Panc1 (cell line): Measurements from ENCODE around the gene ASB1. TPM values are rescaled to one million over a fixed set of nuclear protein-coding genes. Genes with fewer than 3 reads are reported as not detected.

Experiments used
- ATAC-seq: fragments of 200-7000 bp; cut with Tn5 transposase; 2 replicates; pipeline ENCODE4 v1.9.1; 2020; ENCODE audit warnings: mild to moderate bottlenecking, moderate library complexity
- BruUV-seq: library from RNA; stranded (reverse); fragments of 400-500 nt; replicated peaks from 2 replicates; lab custom pipeline; 2021; lab: Mats Ljungman, UMichigan
- CTCF ChIA-PET: fragments of 300-600 bp; sonication (Branson Sonifier 250); formaldehyde crosslinking; loops from one replicate; lab custom pipeline; 2022; ENCODE audit warnings: antibody characterized with exemption; lab: Charles Lee
- POLR2A ChIA-PET: fragments of 300-600 bp; sonication (Branson Sonifier 250); formaldehyde crosslinking; loops from one replicate; lab custom pipeline; 2022; ENCODE audit warnings: antibody characterized with exemption; lab: Charles Lee
- DNase-seq: peaks from one replicate; pipeline ENCODE4 v3.0.0-alpha.2; 2010; ENCODE audit warnings: low read depth, low spot score
- H3K27ac ChIP-seq: 2 replicates; pipeline ENCODE4 v1.5.1; 2011; ENCODE audit warnings: mild to moderate bottlenecking, low read length, inconsistent platforms
- H3K27me3 ChIP-seq: fragments of 200-500 bp; sonication (Bioruptor generic); 2 replicates; pipeline ENCODE4 v1.6.0; 2014; ENCODE audit warnings: low read length, inconsistent platforms; ENCODE audit not compliant: control insufficient read depth, insufficient read depth
- H3K36me3 ChIP-seq: fragments of 200-500 bp; sonication (Bioruptor generic); 2 replicates; pipeline ENCODE4 v1.5.1; 2014; ENCODE audit warnings: inconsistent platforms, mild to moderate bottlenecking, low read length, moderate library complexity; ENCODE audit not compliant: control insufficient read depth, insufficient read depth
- H3K4me1 ChIP-seq: 2 replicates; pipeline ENCODE4 v1.5.1; 2011; ENCODE audit warnings: inconsistent platforms, mild to moderate bottlenecking, low read length, moderate library complexity; ENCODE audit not compliant: control insufficient read depth, insufficient read depth
- H3K4me3 ChIP-seq, 2 experiments: 2 replicates each; pipeline ENCODE4 v1.5.1; 2011 to 2012; ENCODE audit warnings: low read depth in 2 of 2, low read length in 2 of 2, mild to moderate bottlenecking in 2 of 2, inconsistent platforms in 1 of 2, moderate library complexity in 1 of 2
- H3K9me3 ChIP-seq: fragments of 200-500 bp; sonication (Bioruptor generic); 2 replicates; pipeline ENCODE4 v1.5.1; 2014; ENCODE audit warnings: low read depth, mild to moderate bottlenecking, inconsistent platforms, low read length, moderate library complexity; ENCODE audit not compliant: control insufficient read depth, insufficient read depth
- CTCF ChIP-seq: fragments of 450-650 bp; IDR thresholded peaks from 2 replicates; pipeline ENCODE4 v1.5.1; 2017; ENCODE audit warnings: mild to moderate bottlenecking
- POLR2AphosphoS5 ChIP-seq: IDR thresholded peaks from 2 replicates; pipeline ENCODE4 v1.6.1; 2012; ENCODE audit warnings: mild to moderate bottlenecking, low read depth, low read length, moderate library complexity
- REST ChIP-seq, 2 experiments: IDR thresholded peaks; 2 replicates each; pipeline ENCODE4 v1.6.1; 2011 to 2012; ENCODE audit warnings: low read depth in 2 of 2, control low read depth in 1 of 2, low read length in 1 of 2, mild to moderate bottlenecking in 1 of 2, moderate library complexity in 1 of 2; ENCODE audit not compliant: insufficient read depth in 1 of 2
- SIN3A ChIP-seq: IDR thresholded peaks from 2 replicates; pipeline ENCODE4 v1.6.1; 2012; ENCODE audit warnings: low read depth, mild to moderate bottlenecking, low read length, moderate library complexity, borderline replicate concordance; ENCODE audit not compliant: insufficient read depth
- TCF7L2 ChIP-seq: IDR thresholded peaks from 2 replicates; pipeline ENCODE4 v1.6.1; 2011; ENCODE audit warnings: mild to moderate bottlenecking, low read depth, low read length, inconsistent platforms
- in situ Hi-C: cut with HindIII; loops from 2 replicates; pipeline ENCODE4 v1.10.0; 2016; ENCODE audit warnings: low sequenced_read_pairs, low pct_unique_long_range_greater_than_20kb
- intact Hi-C: fragments of 100-400 bp; cut with micrococcal nuclease; formaldehyde crosslinking; loops from one replicate; pipeline ENCODE4 v1.10.0; 2022; ENCODE audit not compliant: unreplicated experiment
- total RNA-seq: library from RNA; stranded (reverse); gene quantifications from one replicate; pipeline ENCODE4 v1.2.1, GENCODE V29; 2021; ENCODE audit not compliant: unreplicated experiment

ASB1 gene
- total RNA-seq, 1 experiment from 2014 or later: 57.3 TPM

GRCh38 chr2:238383743-238384380 is 42.9 kb upstream of the ASB1 start:
- no peaks in the 10 kb centered on the region for H3K27me3 ChIP-seq
- DNase-seq (no peak), ATAC-seq (no peak)
- POLR2A ChIA-PET: no interaction called here
- CTCF ChIA-PET: no interaction called here
- H3K36me3 ChIP-seq: no peaks in the 10 kb centered on the region
- H3K9me3 ChIP-seq: no peaks in the 10 kb centered on the region
- BruUV-seq: no TSS peak
- in situ Hi-C loops (no loop called here), intact Hi-C loops (no loop called here)
- TF ChIP-seq POLR2AphosphoS5: no peak
- TF ChIP-seq SIN3A: no peak
- TF ChIP-seq REST (IDR thresholded peaks at IDR 0.05; ENCODE audit: insufficient read depth in 1 of 2, low read depth in 2 of 2, low read length in 1 of 2): no peak
- TF ChIP-seq TCF7L2: no peak
- TF ChIP-seq CTCF: no peak
- H3K4me1 ChIP-seq: no peaks in the 10 kb centered on the region
- no peak overlapping the region for H3K27ac ChIP-seq
- no peak overlapping the region for H3K4me3 ChIP-seq

GRCh38 chr2:238387332-238387731 is 39.4 kb upstream of the ASB1 start:
- no peak for ATAC-seq
- intact Hi-C loops: no loop called here
- POLR2A ChIA-PET: no interaction called here

GRCh38 chr2:238388794-238389193 is 37.9 kb upstream of the ASB1 start:
- no peak overlapping the region for H3K4me3 ChIP-seq
- no peak overlapping the region for H3K27ac ChIP-seq
- H3K36me3 ChIP-seq: no peaks in the 10 kb centered on the region
- H3K9me3 ChIP-seq: no peaks in the 10 kb centered on the region
- H3K4me1 ChIP-seq: peaks cover 5% of the 10 kb centered on the region; the same call in 1 of the 2 replicates
- no peaks in the 10 kb centered on the region for H3K27me3 ChIP-seq
- intact Hi-C loops: no loop called here
- ATAC-seq: no peak
- no peak for DNase-seq
- in situ Hi-C loops: no loop called here
- ChIA-PET CTCF (no interaction called here), POLR2A (no interaction called here)
- TF ChIP-seq TCF7L2: no peak
- no peak for TF ChIP-seq POLR2AphosphoS5
- TF ChIP-seq SIN3A: no peak
- TF ChIP-seq REST (IDR thresholded peaks at IDR 0.05; ENCODE audit: insufficient read depth in 1 of 2, low read depth in 2 of 2, low read length in 1 of 2): no peak
- TF ChIP-seq CTCF: no peak
- no TSS peak for BruUV-seq

More at GRCh38 chr2:238387332-238387731, 39.4 kb upstream of the ASB1 start:
- TF ChIP-seq SIN3A: no peak
- Histone ChIP-seq H3K27me3 (no peaks in the 10 kb centered on the region), H3K27ac (no peak overlapping the region), H3K4me1 (peaks cover 5% of the 10 kb centered on the region; the same call in 1 of the 2 replicates), H3K9me3 (no peaks in the 10 kb centered on the region), H3K4me3 (no peak overlapping the region), H3K36me3 (no peaks in the 10 kb centered on the region)
- no peak for DNase-seq
- CTCF ChIA-PET: no interaction called here
- no TSS peak for BruUV-seq
- in situ Hi-C loops: no loop called here
